H7 (cell line): ENCODE data around the gene WASF2. TPM values are rescaled to one million over a fixed set of nuclear protein-coding genes. Genes with fewer than 3 reads are reported as not detected.
"Not testable (repeated sequence)": the region's sequence is repeated elsewhere in the genome, so short reads cannot be mapped to it uniquely, and the experiment has no call there.

Experiments
- DNase-seq: peaks from one replicate; pipeline ENCODE4 v3.0.0; 2012
- H3K27me3 ChIP-seq: 2 replicates; pipeline ENCODE4 v1.6.0; 2011; ENCODE audit warnings: mild to moderate bottlenecking, low read length; ENCODE audit not compliant: control insufficient read depth, insufficient read depth
- H3K36me3 ChIP-seq: replicated peaks from 2 replicates; pipeline ENCODE4 v1.5.1; 2011; ENCODE audit warnings: low read length; ENCODE audit not compliant: control insufficient read depth, insufficient read depth
- H3K4me3 ChIP-seq: 2 replicates; pipeline ENCODE4 v1.5.1; 2011; ENCODE audit warnings: low read depth, mild to moderate bottlenecking, control low read depth, low read length, moderate library complexity; ENCODE audit not compliant: insufficient read depth
- total RNA-seq: library from RNA; depleted of rRNA; stranded (reverse); fragments of >200 nt; shearing (Covaris generic); gene quantifications from 2 replicates; pipeline ENCODE4 v1.2.3, GENCODE V29; 2014

The WASF2 gene
- total RNA-seq, 1 experiment from 2014 or later, result 34.3 TPM

DNA sequence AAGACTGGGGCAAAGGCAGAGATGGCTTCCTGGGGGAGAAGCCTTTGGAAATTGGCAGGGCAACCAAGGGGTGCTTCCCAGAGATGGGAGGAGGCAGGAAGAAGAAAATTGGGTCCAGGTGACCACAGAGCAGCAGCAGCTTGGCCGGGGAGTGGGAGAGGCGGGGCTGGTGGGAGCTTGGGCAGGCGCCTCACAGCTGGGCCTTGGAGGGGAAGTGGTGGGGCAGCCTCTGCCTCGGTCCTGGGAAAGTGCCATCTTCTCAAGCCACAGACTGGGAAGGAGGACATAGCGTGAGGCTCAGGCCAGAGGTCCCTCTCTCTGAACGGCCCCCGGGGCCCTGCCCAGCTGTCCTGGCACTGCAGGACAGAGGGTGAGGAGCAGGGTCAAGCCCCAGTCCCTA lies 24.0 kb upstream of the WASF2 start:
- DNase-seq, result peak; percentile 59
- H3K27me3 ChIP-seq, result no peaks in the 10 kb centered on the region
- no peaks in the 10 kb centered on the region for H3K36me3 ChIP-seq
- no peak overlapping the region for H3K4me3 ChIP-seq

DNA sequence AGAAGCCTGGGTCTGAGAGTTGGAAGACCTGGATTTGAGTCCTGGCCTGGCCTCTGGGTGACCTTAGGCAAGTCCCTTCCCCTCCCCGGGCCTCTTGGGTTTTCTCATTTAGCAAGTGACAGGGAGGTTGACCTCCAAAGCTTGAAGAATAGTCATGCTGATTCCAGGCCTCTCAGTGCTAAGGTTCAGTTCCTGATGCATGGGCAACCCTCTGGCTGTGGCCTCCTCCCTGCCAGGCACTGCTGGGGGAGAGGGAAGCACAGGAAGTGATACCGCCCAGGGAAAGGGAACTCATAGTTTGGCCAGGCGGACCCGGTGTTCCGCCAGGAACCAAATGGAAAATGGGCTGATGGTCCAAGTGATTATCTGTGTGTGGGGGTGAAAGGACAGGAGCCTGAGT lies 23.6 kb upstream of the WASF2 start:
- Histone ChIP-seq H3K4me3 (no peak overlapping the region), H3K27me3 (no peaks in the 10 kb centered on the region), H3K36me3 (no peaks in the 10 kb centered on the region)
- DNase-seq, result peak; percentile 32

DNA sequence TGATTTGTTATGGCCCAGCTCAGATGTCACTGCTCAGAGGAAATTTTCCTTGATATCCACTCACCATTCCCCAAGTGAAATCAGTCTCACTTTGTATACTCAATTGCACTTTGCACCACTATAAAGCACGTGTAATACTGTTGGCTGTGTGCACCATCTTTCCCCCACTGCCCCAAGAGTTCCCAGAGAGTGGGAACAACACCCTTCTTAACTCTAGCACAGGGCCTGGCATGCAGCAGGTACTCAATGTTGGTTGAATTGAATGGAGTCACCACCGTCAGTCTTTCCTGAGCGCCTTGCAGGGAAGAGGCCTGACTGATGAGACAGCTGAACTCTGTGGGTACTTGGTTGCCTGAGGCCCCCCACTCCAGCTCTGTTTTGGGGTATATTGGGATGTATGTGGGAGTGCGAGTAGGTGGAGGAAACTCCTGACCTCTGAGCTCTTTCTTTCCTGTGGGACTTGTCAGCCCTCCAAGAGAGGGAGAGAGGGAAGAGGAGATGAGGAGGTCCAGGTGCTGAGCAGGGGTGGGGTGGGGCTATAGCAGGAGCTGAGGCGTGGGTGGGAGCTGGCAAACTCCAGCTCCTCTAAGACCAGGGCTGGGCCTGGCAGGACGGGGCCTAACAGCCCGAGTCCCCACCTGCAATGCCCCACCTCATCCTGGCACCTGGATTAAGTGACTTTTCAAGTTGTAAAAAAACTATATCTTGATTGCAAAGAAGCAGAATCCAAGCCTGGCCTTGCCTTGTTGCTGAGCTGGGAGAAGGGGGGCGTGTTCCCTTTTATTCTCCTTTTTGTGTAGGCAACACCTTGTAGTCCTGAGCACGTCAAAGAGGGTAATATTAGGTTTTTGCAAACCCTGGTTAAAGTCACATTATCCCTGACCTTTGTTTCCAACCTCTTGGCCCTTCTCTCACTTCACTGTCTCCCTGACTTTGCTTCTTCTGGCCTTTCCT lies 19.4 kb upstream of the WASF2 start:
- DNase-seq, result peak; percentile 21
- H3K36me3 ChIP-seq, result no peaks in the 10 kb centered on the region
- H3K27me3 ChIP-seq, result no peaks in the 10 kb centered on the region
- H3K4me3 ChIP-seq, result no peak overlapping the region

DNA sequence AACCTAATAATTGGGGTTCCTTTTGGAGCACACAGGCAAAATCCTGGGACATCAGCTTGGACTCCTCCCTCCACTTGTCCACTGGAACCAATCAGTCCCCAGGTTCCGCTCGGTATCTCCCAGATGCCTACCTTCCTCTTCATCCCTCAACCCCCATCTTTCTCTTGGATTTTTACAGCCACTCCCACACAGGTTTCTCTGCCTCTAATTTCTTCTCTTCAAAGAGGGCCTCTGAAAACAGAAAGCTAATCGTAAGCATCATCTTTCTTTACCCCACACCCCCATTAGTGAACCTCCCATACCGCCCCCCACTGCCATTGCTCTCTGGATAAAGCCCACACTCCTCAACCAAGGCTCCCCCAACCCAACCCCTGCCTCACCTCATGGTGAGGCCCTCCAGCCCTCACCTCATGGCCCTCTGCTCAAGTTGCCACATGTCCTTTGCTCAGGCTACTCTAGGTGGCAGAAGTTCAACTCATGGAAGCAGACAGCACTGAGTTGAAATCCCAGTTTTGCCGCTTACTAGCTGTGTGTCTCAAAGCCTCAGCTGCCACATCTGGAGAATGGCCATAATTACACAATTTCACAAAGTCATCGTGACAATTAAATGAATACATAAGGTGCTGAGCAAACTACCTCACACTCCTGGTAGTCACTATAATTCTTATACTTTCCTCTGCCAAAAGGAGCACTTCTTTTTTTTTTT lies 18.1 kb upstream of the WASF2 start:
- no peaks in the 10 kb centered on the region for H3K36me3 ChIP-seq
- H3K4me3 ChIP-seq, result no peak overlapping the region
- DNase-seq, result peak; percentile 80
- H3K27me3 ChIP-seq, result no peaks in the 10 kb centered on the region

DNA sequence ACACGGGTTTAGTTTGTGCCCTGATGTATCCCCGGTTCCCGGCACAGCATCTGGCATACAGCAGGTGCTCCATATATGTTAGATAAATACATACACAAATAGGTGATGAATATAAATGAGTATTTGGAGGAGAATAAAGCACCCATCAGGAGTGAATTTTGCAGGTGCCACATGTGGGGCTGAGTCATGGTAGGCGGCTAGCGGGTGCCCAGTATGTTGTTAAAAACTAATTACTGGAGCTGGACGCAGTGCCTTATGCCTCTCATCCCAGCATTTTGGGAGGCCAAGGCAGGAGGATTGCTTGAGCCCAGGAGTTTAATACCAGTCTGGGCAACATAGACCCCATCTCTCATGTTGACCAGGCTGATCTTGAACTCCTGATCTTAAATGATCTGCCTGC lies 16.7 kb upstream of the WASF2 start:
- DNase-seq, result peak; percentile 17
- H3K27me3 ChIP-seq, result no peaks in the 10 kb centered on the region
- H3K4me3 ChIP-seq, result no peak overlapping the region
- no peaks in the 10 kb centered on the region for H3K36me3 ChIP-seq

DNA sequence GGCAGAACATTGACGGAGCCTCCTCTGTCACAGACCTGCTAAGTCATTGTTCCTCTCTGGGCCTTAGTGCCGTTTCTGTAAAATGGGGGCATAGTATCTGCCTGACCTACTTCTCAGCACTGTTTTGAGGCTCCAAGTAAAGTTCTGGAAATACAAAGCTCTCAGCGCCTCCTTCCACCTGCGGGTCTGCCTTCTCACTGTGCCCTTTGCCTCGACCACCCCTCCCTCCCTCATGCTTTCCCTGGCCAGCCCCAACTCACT lies 15.4 kb upstream of the WASF2 start:
- no peaks in the 10 kb centered on the region for H3K27me3 ChIP-seq
- no peak overlapping the region for H3K4me3 ChIP-seq
- DNase-seq, result peak; percentile 49
- no peaks in the 10 kb centered on the region for H3K36me3 ChIP-seq

DNA sequence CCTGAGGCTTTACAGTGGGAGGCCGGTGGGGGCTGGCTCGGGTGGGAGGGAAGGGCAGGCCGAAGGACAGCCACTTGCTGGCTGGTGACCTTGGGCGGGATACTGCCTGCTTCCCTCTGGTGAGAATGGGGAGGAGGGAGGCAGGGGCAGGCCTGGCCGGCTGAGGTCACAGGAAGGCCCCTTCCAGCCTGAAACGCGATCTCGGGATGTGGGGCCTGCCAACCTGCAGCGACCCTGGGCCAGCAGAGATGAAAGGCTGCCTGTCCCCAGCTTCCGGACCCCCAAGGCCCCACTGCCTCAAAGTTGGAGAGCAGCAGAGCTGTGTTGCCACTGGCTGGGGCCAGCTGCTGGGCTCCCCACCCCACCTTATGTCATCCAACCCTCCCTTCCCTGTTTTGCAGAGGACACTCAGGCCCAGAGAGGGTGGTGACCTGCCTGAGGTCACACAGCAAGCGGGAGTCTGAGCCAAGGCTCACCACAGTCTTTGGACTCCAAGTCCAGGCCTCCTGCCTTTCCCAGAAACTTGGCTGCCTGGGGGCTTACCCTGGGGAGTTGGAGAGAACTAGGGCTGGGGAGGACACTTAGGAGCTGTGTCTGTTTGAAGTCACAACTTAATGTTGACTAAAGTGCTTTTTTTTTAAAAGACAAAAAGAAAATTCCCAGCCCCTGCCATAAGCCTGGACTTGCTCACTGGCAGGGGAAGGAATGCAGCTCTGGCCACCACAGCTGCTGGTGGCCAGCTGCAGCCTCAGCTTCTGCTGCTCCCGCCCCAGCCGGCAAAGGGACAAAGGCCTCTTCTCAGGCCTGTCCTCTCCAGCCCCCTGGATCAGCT lies 14.8 kb upstream of the WASF2 start:
- Histone ChIP-seq H3K27me3 (no peaks in the 10 kb centered on the region), H3K4me3 (no peak overlapping the region)
- DNase-seq, result peak; percentile 87

DNA sequence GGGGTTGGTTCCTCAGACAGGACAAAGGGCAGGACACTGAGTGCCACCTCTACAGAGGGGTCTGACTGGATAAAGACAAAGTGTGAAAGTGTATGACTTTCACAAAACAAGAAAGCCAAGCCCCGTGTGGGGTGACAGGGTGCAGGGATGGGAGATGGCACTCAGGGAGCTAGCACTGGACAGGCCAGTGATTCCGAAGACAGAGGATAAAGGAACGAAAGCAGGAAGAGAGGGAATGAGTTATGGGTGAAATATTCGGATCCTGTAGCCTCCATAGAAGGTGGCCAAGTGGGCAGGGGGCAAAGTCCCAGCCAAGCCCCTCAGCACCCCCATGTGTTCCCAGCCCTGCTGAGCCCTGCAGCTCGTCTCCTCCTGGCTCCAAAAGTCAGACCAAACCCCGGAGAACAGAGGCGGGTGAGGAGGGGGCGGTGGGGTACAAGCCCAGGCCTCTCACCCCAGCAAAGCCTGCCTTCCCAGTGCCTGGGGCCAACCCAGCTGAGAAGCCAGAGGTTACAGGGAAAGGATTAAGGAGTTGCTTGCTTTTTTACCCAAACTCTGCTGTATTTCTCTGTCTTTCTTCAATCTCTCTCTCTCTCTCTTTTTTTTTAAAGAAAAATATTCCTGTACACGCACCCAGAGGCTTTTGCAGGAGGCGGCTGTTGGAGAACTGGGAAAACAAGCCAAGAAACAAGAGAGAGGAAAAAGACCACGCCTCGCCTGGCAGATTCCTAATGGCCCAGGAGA lies 14.0 kb upstream of the WASF2 start:
- H3K27me3 ChIP-seq, result no peaks in the 10 kb centered on the region
- no peaks in the 10 kb centered on the region for H3K36me3 ChIP-seq
- DNase-seq, result peak; percentile 71
- no peak overlapping the region for H3K4me3 ChIP-seq

More for the DNA sequence above, 14.8 kb upstream of the WASF2 start:
- no peaks in the 10 kb centered on the region for H3K36me3 ChIP-seq

DNA sequence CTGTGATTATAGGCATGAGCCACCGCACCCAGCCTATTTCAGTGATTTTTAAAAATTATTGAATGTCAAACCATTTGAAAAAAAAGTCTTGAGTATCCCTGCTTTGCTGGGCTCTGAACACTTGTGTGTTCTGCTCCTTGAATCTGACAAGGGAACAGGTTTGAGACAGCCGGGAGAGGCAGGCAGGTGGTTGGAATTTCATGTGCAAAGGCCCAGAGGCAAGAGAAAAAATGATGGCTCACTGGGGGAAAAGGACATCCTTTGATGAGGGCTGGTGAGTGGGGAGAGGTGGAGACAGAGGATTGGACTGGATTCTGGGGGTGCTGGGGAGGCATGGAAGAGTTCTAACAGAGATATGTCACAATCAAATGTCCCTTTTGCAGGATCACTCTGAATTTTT lies 13.1 kb upstream of the WASF2 start:
- DNase-seq, result peak; percentile 3
- H3K4me3 ChIP-seq, result no peak overlapping the region
- no peaks in the 10 kb centered on the region for H3K36me3 ChIP-seq
- no peaks in the 10 kb centered on the region for H3K27me3 ChIP-seq

DNA sequence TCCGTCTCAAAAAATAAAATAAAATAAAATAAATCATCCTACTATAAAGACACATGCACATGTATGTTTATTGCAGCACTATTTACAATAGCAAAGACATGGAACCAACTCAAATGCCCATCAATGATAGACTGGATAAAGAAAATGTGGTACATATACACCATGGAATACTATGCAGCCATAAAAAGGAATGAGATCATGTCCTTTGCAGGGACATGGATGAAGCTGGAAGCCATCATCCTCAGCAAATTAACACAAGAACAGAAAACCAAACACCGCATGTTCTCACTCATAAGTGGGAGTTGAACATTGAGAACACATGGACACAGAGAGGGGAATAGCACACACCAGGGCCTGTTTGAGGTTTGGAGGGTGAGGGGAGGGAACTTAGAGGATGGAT lies 11.2 kb upstream of the WASF2 start:
- not testable (repeated sequence) for H3K4me3 ChIP-seq, DNase-seq, H3K27me3 ChIP-seq, H3K36me3 ChIP-seq

DNA sequence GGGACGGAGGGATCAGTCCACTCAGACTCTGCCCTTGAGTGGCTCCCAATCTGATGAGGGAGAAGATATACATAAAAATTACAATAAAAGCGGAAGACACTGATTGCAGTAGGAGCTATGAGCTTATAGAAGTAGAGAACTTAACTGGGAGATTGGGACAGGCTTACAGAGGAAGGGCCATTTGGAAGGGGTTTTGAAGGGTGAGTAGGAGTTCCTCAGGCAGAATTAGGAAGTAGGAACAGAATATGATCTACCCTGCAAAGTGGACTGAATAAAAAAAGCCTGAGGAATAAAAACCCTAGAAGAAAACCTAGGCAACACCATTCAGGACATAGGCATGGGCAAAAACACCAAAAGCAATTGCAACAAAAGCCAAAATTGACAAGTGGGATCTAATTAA lies 9.2 kb upstream of the WASF2 start:
- H3K36me3 ChIP-seq, result no peaks in the 10 kb centered on the region
- no peak for DNase-seq

DNA sequence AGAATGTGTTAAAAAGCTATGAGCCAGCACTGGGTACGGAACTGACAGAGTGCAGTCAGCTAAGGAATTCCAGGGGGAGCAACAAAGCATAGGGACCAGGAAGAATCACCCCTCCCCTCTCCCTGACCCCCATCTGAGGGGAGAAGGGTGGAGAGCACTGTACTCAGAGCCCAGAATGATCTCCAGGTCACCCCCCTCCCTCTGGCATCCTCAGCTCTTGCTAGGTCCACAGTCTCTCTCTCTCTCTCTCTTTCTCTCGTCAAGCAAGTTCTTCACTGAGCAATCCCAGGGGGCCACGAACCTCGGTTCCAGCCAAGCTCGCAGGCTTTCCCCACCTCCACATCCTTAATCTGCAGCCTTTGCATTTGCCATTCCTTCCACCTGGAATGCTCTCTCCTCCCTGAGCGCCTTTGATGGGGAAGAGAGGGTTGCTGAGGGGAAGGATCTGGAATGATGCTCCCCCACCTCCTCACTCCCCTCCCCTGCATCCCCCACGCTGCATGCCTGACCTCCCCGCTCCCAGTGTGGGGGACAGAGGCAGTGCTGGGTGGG lies 6.7 kb upstream of the WASF2 start:
- Histone ChIP-seq H3K36me3 (no peaks in the 10 kb centered on the region), H3K4me3 (peak overlapping the region; percentile 25; the same call in 1 of the 2 replicates), H3K27me3 (no peaks in the 10 kb centered on the region)
- DNase-seq, result peak; percentile 87

More for the DNA sequence above, 9.2 kb upstream of the WASF2 start:
- H3K27me3 ChIP-seq, result no peaks in the 10 kb centered on the region
- no peak overlapping the region for H3K4me3 ChIP-seq

DNA sequence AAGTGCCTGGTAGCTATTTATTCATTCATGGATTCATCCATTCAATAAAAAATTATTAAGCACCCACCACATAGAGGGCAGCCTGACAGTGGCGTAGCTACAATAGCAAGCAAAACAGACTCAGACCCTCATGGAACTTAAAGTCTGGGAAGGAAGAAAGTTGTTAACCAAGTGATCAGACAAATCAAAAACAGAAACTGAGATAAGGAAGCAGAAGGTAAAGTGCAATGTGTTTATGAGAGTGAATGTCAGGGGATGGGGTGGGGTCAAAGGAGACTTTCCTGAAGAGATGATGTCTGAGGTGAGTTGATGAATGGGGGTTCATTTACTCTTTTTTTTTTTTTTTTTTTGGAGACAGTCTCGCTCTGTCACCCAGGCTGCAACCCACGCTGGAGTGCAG lies 2.8 kb upstream of the WASF2 start:
- no peak for DNase-seq
- H3K36me3 ChIP-seq, result no peaks in the 10 kb centered on the region
- no peaks in the 10 kb centered on the region for H3K27me3 ChIP-seq
- no peak overlapping the region for H3K4me3 ChIP-seq
